ENCODE data around the gene GTF2A2.

GTF2A2 gene

DNA sequence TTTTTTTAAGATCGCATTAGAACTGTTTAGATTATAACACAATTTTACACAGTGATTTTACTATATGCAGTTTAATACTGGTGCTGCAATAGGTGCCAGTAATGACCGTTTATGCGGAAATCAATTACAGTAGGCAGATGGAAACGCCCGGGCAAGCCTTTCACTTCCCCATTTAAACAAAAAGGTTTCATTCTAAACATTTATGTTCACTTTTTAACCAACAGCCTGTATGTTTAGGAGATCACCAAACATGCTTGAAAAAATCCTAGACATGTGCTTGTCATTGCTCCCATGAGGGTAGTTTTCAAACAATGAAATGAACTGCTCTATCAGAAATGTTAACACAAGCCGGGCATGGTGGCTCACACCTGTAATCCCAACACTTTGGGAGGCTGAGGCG is 29.1 kb upstream of the GTF2A2 start:
- TF ChIP-seq, protein P1, sequence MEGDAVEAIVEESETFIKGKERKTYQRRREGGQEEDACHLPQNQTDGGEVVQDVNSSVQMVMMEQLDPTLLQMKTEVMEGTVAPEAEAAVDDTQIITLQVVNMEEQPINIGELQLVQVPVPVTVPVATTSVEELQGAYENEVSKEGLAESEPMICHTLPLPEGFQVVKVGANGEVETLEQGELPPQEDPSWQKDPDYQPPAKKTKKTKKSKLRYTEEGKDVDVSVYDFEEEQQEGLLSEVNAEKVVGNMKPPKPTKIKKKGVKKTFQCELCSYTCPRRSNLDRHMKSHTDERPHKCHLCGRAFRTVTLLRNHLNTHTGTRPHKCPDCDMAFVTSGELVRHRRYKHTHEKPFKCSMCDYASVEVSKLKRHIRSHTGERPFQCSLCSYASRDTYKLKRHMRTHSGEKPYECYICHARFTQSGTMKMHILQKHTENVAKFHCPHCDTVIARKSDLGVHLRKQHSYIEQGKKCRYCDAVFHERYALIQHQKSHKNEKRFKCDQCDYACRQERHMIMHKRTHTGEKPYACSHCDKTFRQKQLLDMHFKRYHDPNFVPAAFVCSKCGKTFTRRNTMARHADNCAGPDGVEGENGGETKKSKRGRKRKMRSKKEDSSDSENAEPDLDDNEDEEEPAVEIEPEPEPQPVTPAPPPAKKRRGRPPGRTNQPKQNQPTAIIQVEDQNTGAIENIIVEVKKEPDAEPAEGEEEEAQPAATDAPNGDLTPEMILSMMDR (conservative IDR thresholded peaks at IDR 0.05; ENCODE audit: low read depth, low read length), result no peak
- no peak for DNase-seq (ENCODE audit: low read depth)
- H3K4me3 ChIP-seq (ENCODE audit: low read length), result no peak overlapping the region

DNA sequence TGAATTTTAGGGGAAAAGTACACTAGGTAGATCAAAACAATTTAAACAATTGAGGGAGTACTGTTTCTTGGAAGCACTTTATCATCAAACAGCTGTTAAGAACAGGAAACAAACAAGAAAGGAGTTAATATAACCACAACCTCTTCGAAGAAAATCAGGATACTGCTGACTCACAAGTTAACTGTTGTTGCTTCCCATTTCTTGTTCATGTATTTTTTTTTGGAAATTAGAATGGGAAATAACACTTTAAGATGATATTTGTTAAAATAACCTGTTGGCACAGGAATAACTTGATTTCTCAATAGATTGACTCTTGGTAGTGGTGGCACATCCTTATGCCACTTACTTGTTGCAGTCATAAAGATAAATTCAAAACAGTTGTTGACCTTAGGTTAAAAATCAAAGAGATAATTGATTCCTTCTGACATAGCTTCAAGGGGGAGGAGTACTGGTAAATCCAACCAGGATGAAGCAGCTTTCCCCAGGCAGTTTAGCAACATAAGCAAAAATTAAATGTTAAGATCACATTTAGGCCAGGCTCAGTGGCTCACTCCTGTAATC is 28.5 kb upstream of the GTF2A2 start:
- H3K4me3 ChIP-seq (ENCODE audit: low read length), result no peak overlapping the region
- TF ChIP-seq, protein P1 (conservative IDR thresholded peaks at IDR 0.05; ENCODE audit: low read depth, low read length), result no peak
- no peak for DNase-seq (ENCODE audit: low read depth)

GRCh38 chr15:59680870-59681269 is 23.6 kb upstream of the GTF2A2 start:
- H3K4me3 ChIP-seq (ENCODE audit: low read length), result no peak overlapping the region
- DNase-seq (ENCODE audit: low read depth), result no peak
- TF ChIP-seq, protein P1 (conservative IDR thresholded peaks at IDR 0.05; ENCODE audit: low read depth, low read length), result no peak

DNA sequence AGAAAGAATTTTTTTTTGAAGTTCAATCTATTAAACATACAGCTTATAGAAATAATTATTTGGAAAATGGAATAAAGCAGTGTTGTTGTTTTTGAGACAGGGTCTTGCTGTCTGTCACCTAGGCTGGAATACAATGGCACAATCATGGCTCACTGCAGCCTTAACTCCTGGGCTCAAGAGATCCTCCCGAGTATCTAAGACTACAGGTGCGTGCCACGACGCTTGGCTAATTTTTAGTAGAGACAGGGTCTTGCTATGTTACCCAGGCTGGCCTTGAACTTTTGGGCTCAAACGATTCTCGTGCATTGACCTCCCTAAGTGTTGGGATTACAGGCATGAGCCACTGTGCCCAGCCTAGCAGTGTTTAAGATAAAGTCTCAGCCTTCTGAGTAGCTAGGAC is 23.0 kb upstream of the GTF2A2 start:
- DNase-seq (ENCODE audit: low read depth), result no peak
- TF ChIP-seq, protein P1 (conservative IDR thresholded peaks at IDR 0.05; ENCODE audit: low read depth, low read length), result no peak
- no peak overlapping the region for H3K4me3 ChIP-seq (ENCODE audit: low read length)

DNA sequence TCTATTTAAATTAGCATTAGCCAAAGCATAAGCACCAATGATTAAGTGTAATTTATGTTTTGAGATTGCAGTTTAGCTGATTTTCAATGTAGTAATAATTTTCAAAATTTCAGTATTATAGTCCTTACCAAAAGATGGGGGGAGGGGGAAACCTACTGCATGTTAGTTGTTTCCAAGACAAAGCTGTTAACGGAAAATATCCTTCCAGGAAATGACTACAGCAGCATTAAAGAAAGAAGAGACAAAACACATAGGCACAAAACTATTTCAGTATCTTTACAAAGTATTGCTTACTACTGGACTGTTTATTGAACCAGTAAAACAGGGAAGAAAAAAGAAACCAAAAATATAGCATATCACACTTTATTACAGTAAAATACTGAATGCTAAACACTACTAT is 21.3 kb upstream of the GTF2A2 start:
- TF ChIP-seq, protein P1 (conservative IDR thresholded peaks at IDR 0.05; ENCODE audit: low read depth, low read length), result no peak
- DNase-seq (ENCODE audit: low read depth), result no peak

GRCh38 chr15:59678172-59678571 is 20.9 kb upstream of the GTF2A2 start:
- no peak overlapping the region for H3K4me3 ChIP-seq (ENCODE audit: low read length)
- TF ChIP-seq, protein P1 (conservative IDR thresholded peaks at IDR 0.05; ENCODE audit: low read depth, low read length), result no peak
- DNase-seq (ENCODE audit: low read depth), result no peak

More for the DNA sequence above, 21.3 kb upstream of the GTF2A2 start:
- H3K4me3 ChIP-seq (ENCODE audit: low read length), result no peak overlapping the region

DNA sequence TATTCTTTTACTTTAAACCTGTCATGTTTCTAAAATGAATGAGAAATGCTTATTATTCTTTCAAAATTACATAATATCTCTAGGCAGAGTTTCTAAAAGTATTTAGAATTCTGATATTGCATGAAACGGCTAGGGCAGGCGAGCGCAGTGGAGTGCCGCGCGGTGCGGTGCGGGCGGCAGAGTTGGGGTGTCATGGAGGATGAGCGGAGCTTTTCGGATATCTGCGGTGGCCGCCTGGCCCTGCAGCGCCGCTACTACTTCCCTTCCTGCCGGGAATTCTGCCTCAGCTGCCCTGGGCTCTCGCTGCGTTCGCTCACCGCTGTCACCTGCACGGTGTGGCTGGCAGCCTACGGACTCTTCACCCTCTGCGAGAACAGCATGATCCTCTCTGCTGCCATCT is 19.2 kb upstream of the GTF2A2 start:
- H3K4me3 ChIP-seq (ENCODE audit: low read length), result no peak overlapping the region
- TF ChIP-seq, protein P1 (conservative IDR thresholded peaks at IDR 0.05; ENCODE audit: low read depth, low read length), result no peak
- no peak for DNase-seq (ENCODE audit: low read depth)
